HG02571 (cell line): ENCODE measurements around the gene NSUN6.
A peak's percentile ranks its signal among the peaks of the same experiment; 100 is the strongest.

Source experiments
- ATAC-seq: cut with Tn5 transposase; IDR thresholded peaks from one replicate; pipeline ENCODE4 v1.9.1; 2021; ENCODE audit warnings: mild to moderate bottlenecking, moderate library complexity; ENCODE audit not compliant: unreplicated experiment

The NSUN6 gene

DNA sequence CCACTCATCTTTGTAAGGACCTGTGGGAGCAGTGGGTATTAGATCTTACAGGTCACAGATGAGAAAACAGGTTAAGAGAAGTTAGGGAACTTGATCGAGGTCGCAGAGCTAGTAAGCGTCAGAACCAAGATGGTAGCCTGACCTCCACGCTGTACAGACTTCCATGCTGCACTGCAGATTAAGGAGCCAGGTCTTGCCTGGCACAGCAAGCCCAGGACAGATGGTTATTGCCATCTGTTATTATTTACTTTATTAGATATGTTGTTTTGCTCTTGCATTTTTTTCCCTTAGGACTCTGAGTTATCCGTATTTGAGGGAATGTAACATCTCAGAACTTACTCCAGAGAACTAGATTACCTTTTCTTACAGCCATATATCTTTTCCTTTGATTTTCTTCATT lies 147.2 kb downstream of the NSUN6 start:
- ATAC-seq = no peak

DNA sequence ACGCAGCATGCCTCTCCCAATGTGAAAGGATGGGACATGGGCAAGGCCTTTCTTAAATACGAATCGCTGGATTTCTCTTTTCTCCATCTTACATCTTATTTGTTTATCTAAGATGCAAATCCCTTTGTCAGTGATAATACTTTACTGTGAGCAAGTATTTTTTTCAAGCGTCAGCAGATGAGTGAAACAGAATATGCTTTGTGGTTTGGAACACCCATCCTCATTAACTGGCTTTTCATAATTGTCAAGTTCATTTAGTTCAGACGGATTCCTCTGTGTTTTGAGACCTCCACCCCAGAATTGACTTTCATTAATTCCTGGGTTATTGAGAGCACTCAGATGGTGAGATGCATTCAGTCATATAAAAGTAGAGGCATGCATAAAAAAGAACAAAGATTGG lies 149.8 kb downstream of the NSUN6 start:
- no peak for ATAC-seq

DNA sequence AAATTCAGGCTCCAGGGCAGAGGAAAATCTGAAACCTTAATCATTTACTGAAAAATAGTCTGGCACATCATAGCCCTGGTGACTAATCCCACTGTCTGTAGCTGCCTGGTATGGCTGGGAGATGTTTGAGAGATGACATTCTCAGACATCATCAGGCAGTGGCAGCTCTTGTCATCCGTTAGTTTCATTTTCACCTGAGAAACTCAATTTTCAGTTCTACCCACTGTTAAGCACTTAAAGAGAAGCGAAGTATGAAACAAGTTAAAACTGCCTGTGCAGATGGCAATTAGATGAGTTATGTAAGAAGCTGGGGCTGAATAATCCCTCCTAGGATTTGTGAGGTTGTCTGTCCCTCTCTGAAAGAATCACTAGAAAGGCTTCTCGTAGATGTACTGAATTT lies 150.2 kb downstream of the NSUN6 start:
- ATAC-seq = peak; percentile 96

DNA sequence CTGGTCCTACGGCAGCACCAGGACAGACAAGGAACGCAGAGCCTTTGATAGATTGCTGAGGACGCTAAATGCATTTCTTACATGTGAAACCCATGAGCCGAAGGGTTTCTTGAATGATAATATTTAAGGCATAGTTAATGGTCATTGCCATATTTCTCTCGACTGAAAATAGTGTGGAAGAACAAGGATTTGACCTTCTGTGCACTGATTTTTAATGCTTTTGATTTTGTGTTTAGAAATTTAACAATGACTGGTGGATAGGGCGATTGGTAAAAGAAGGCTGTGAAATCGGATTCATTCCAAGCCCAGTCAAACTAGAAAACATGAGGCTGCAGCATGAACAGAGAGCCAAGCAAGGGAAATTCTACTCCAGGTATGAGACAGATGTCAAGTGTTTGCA lies 150.8 kb downstream of the NSUN6 start:
- no peak for ATAC-seq

DNA sequence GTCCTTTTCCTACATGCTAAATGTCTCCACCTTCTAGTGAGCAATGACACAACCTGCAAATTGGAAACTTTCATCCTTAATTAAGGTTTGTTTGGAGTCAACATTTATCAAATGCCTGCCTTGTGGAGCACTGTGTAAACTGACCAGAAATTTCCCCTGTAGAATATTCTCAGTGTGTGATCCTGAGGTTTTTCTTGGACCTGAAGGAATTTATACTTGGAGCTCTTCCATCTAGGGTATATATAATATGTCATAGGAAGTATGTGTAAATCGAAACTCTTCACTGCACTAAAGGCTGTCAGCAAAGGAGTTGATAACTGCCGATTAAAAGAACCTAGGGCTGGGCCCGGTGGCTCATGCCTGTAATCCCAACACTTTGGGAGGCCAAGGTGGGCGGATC lies 152.4 kb downstream of the NSUN6 start:
- ATAC-seq = no peak

DNA sequence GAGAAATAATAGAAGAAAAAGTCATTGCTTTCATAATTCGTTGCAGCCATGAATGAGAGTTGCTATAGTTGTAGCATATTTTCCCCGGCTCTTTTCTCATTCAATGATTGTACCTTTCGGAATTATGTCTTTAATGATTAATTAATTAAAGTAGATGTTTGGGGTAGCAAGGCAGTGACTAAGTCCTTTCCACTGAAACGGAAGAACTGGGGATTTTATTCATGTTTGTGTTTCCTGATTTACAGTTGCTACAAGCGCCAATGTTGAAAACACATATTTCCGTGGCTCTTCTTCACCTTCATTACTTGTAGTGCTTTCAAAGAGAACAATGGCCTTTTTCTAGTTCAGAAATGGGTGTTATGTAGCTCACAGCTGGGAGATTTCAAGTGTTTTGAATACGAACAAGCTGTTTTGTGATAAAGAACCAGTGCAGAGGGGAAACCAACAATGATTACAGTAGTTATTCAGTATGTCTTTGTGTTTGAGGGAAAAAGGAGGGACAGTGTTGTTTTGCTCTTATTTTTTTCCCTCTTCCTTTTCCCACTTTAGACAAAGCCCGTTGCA lies 153.5 kb downstream of the NSUN6 start:
- no peak for ATAC-seq
